GM23338 (cell line): ENCODE results near the gene KCNIP1. TPM values are rescaled to one million over a fixed set of nuclear protein-coding genes. Genes with fewer than 3 reads are reported as not detected.

Source experiments
- ATAC-seq: fragments of 200-7000 bp; cut with Tn5 transposase; 3 replicates; pipeline ENCODE4 v1.9.1; 2020
- DNase-seq: peaks from one replicate; pipeline ENCODE4 v3.0.0-alpha.2; 2015; ENCODE audit warnings: low spot score
- H2AFZ ChIP-seq: fragments of 200-600 bp; sonication (generic); 2 replicates; pipeline ENCODE4 v1.8.0; 2016; ENCODE audit warnings: antibody characterized with exemption, mild to moderate bottlenecking, moderate library complexity
- H3F3A ChIP-seq: fragments of 200-600 bp; sonication (generic); replicated peaks from 2 replicates; pipeline ENCODE4 v1.8.0; 2017; ENCODE audit warnings: antibody characterized with exemption, mixed run types, low read depth
- H3K27ac ChIP-seq: fragments of 200-600 bp; sonication (generic); 2 replicates; pipeline ENCODE4 v1.6.1; 2016; ENCODE audit warnings: low read depth
- H3K27me3 ChIP-seq: fragments of 200-600 bp; sonication (generic); 2 replicates; pipeline ENCODE4 v1.8.0; 2016; ENCODE audit warnings: mild to moderate bottlenecking, mixed run types, moderate library complexity; ENCODE audit not compliant: insufficient read depth
- H3K36me3 ChIP-seq: fragments of 200-600 bp; sonication (generic); 2 replicates; pipeline ENCODE4 v1.8.0; 2016; ENCODE audit warnings: mild to moderate bottlenecking; ENCODE audit not compliant: insufficient read depth
- H3K4me1 ChIP-seq: fragments of 200-600 bp; sonication (generic); 2 replicates; pipeline ENCODE4 v1.8.0; 2016; ENCODE audit warnings: mild to moderate bottlenecking, moderate library complexity; ENCODE audit not compliant: insufficient read depth
- H3K4me2 ChIP-seq: fragments of 200-600 bp; sonication (generic); 2 replicates; pipeline ENCODE4 v1.7.1; 2017; ENCODE audit warnings: mixed run types
- H3K4me3 ChIP-seq: fragments of 200-600 bp; sonication (generic); 2 replicates; pipeline ENCODE4 v1.6.1; 2016; ENCODE audit warnings: mixed run types
- H3K79me2 ChIP-seq: fragments of 200-600 bp; sonication (generic); replicated peaks from 2 replicates; pipeline ENCODE4 v1.8.0; 2017; ENCODE audit warnings: mild to moderate bottlenecking; ENCODE audit not compliant: insufficient read depth
- H3K9me2 ChIP-seq: fragments of 200-600 bp; sonication (generic); 2 replicates; pipeline ENCODE4 v1.8.0; 2017; ENCODE audit not compliant: insufficient read depth
- H4K20me1 ChIP-seq: fragments of 200-600 bp; sonication (generic); replicated peaks from 2 replicates; pipeline ENCODE4 v1.8.0; 2017; ENCODE audit warnings: mild to moderate bottlenecking; ENCODE audit not compliant: insufficient read depth
- H3K27ac Mint-ChIP-seq: 2 replicates; pipeline ENCODE4 v1.8.0; 2020; ENCODE audit warnings: inconsistent platforms, mild to moderate bottlenecking, moderate library complexity, mixed read lengths
- H3K27me3 Mint-ChIP-seq: 3 replicates; pipeline ENCODE4 v1.8.0; 2022; ENCODE audit warnings: low read depth, mild to moderate bottlenecking, moderate library complexity, mixed read lengths, inconsistent platforms; ENCODE audit not compliant: insufficient read depth, poor library complexity
- H3K36me3 Mint-ChIP-seq: 3 replicates; pipeline ENCODE4 v1.8.0; 2021; ENCODE audit warnings: low read depth, mild to moderate bottlenecking, inconsistent platforms, moderate library complexity, mixed read lengths
- H3K4me1 Mint-ChIP-seq: 3 replicates; pipeline ENCODE4 v1.8.0; 2020; ENCODE audit warnings: mild to moderate bottlenecking, inconsistent platforms, mixed read lengths
- H3K4me3 Mint-ChIP-seq: 3 replicates; pipeline ENCODE4 v1.8.0; 2021; ENCODE audit warnings: moderate library complexity, mild to moderate bottlenecking, inconsistent platforms, mixed read lengths
- H3K9me3 Mint-ChIP-seq: 3 replicates; pipeline ENCODE4 v1.8.0; 2020; ENCODE audit warnings: moderate library complexity, mild to moderate bottlenecking, inconsistent platforms, mixed read lengths
- CREB1 ChIP-seq: fragments of 250-450 bp; sonication (Bioruptor Pico); IDR thresholded peaks from 2 replicates; pipeline ENCODE4 v1.5.0; 2020; ENCODE audit warnings: low read depth, mild to moderate bottlenecking, moderate library complexity
- EZH2 ChIP-seq: fragments of 200-600 bp; sonication (generic); IDR thresholded peaks from one replicate; pipeline ENCODE4 v1.8.0; 2017; ENCODE audit warnings: antibody characterized with exemption, mild to moderate bottlenecking, low read depth; ENCODE audit not compliant: unreplicated experiment
- EZH2phosphoT487 ChIP-seq: fragments of 200-600 bp; sonication (generic); IDR thresholded peaks from one replicate; pipeline ENCODE4 v1.8.1; 2018; ENCODE audit warnings: antibody characterized with exemption; ENCODE audit not compliant: unreplicated experiment
- JUNB ChIP-seq: IDR thresholded peaks from one replicate; pipeline ENCODE4 v1.6.1; 2016; ENCODE audit warnings: antibody characterized with exemption; ENCODE audit not compliant: unreplicated experiment
- NANOG ChIP-seq: IDR thresholded peaks from 2 replicates; pipeline ENCODE4 v1.6.1; 2016; ENCODE audit warnings: antibody characterized with exemption, borderline replicate concordance
- POLR2AphosphoS5 ChIP-seq: IDR thresholded peaks from 2 replicates; pipeline ENCODE4 v1.6.1; 2016; ENCODE audit warnings: antibody characterized with exemption, low read depth
- STAT1 ChIP-seq: IDR thresholded peaks from one replicate; pipeline ENCODE4 v1.6.1; 2016; ENCODE audit warnings: antibody characterized with exemption; ENCODE audit not compliant: unreplicated experiment
- ZNF114 ChIP-seq: fragments of 250-450 bp; sonication (Bioruptor Pico); IDR thresholded peaks from 2 replicates; pipeline ENCODE4 v1.5.0; 2020; ENCODE audit warnings: mild to moderate bottlenecking, moderate library complexity
- ZNF331 ChIP-seq: fragments of 250-450 bp; sonication (Bioruptor Pico); IDR thresholded peaks from 2 replicates; pipeline ENCODE4 v1.5.0; 2020; ENCODE audit warnings: low read depth, mild to moderate bottlenecking, moderate library complexity
- polyA plus RNA-seq: library from polyadenylated mRNA; unstranded; fragments of >200 nt; fragmentation: Nextera tagmentation; extraction: Ambion mirVana; gene quantifications from 2 replicates; pipeline ENCODE4 v1.2.1, GENCODE V29; 2016
- total RNA-seq: library from RNA; depleted of rRNA; stranded (reverse); fragments of >200 nt; shearing (Covaris generic); gene quantifications from 2 replicates; pipeline ENCODE4 v1.2.3, GENCODE V29; 2014
- TF ChIP-seq, protein P1 (sequence below): IDR thresholded peaks from 2 replicates; pipeline ENCODE4 v1.6.1; 2016; ENCODE audit warnings: antibody characterized with exemption
- TF ChIP-seq, protein P2 (sequence below): fragments of 250-450 bp; sonication (Bioruptor Pico); IDR thresholded peaks from 2 replicates; pipeline ENCODE4 v1.5.0; 2020; ENCODE audit warnings: mild to moderate bottlenecking, moderate library complexity
- TF ChIP-seq, protein P3 (sequence below), 2 experiments: fragments of 200-600 bp in 1 of 2; sonication (generic) in 1 of 2; conservative IDR thresholded peaks; 2 replicates each; pipeline versions ENCODE4 v1.5.1 to v1.6.1; 2016 to 2017; ENCODE audit warnings: antibody characterized with exemption in 2 of 2, low read depth in 2 of 2, mild to moderate bottlenecking in 2 of 2, moderate library complexity in 1 of 2
- TF ChIP-seq, protein P4 (sequence below): IDR thresholded peaks from one replicate; pipeline ENCODE4 v1.6.1; 2018; ENCODE audit warnings: antibody characterized with exemption; ENCODE audit not compliant: unreplicated experiment

KCNIP1 gene
- total and polyA plus RNA-seq, 2 experiments from 2014 or later = 0.31 to 0.87 TPM

DNA sequence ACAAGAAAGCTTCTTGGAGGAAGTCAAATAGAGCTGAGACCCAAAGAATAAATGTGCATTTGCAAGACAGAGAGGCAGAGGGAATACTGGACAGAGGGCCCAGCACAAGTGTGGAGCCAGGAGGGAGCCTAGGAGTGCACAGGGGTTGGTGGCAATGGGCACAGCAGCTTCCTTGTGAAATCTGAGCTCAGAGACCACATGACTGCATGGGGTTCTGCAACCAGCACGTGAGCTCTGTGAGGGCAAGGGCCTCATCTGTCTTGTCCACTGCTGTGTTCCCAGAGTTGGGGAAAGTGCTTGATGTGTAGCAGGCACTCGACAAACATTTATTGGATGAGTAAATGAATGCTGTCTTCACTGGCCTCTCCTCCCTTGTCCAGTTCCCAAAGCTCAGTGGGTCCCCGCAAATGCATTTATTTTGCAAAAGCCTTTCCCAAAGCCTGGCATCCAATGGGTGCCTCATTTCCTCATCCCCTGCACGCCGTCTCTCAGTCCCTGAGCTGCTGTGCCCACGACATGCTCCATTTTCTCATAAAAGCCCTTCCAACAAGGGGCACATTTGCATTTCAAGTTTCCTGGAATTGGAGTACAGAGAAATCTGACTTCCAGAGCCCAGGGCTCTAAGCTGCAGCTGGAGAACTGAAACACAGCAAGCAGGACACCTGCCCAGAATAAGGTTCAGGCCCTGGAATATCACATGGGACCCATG lies 58.5 kb downstream of the KCNIP1 start:
- Histone ChIP-seq H3F3A (no peaks in the 10 kb centered on the region), H4K20me1 (no peaks in the 10 kb centered on the region), H2AFZ (no peak overlapping the region), H3K27me3 (no peaks in the 10 kb centered on the region), H3K4me2 (no peak overlapping the region), H3K4me1 (no peaks in the 10 kb centered on the region), H3K79me2 (no peaks in the 10 kb centered on the region), H3K36me3 (no peaks in the 10 kb centered on the region), H3K4me3 (no peak overlapping the region), H3K9me2 (0 out of 2 replicates have a peak, but pooled peaks cover 3% of the 10 kb centered on the region), H3K27ac (no peak overlapping the region)
- Mint-ChIP-seq H3K4me3 (no peak overlapping the region), H3K9me3 (no peaks in the 10 kb centered on the region), H3K36me3 (no peaks in the 10 kb centered on the region), H3K27me3 (peaks cover 13% of the 10 kb centered on the region), H3K4me1 (peaks cover 12% of the 10 kb centered on the region), H3K27ac (no peak overlapping the region)
- DNase-seq (no peak), ATAC-seq (peak; percentile 75)
- no peak for TF ChIP-seq STAT1
- no peak for TF ChIP-seq CREB1 (CRISPR knock-in tag)
- no peak for TF ChIP-seq EZH2
- TF ChIP-seq, protein P1, sequence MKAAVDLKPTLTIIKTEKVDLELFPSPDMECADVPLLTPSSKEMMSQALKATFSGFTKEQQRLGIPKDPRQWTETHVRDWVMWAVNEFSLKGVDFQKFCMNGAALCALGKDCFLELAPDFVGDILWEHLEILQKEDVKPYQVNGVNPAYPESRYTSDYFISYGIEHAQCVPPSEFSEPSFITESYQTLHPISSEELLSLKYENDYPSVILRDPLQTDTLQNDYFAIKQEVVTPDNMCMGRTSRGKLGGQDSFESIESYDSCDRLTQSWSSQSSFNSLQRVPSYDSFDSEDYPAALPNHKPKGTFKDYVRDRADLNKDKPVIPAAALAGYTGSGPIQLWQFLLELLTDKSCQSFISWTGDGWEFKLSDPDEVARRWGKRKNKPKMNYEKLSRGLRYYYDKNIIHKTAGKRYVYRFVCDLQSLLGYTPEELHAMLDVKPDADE = no peak
- TF ChIP-seq EZH2phosphoT487 = no peak
- TF ChIP-seq, protein P2, sequence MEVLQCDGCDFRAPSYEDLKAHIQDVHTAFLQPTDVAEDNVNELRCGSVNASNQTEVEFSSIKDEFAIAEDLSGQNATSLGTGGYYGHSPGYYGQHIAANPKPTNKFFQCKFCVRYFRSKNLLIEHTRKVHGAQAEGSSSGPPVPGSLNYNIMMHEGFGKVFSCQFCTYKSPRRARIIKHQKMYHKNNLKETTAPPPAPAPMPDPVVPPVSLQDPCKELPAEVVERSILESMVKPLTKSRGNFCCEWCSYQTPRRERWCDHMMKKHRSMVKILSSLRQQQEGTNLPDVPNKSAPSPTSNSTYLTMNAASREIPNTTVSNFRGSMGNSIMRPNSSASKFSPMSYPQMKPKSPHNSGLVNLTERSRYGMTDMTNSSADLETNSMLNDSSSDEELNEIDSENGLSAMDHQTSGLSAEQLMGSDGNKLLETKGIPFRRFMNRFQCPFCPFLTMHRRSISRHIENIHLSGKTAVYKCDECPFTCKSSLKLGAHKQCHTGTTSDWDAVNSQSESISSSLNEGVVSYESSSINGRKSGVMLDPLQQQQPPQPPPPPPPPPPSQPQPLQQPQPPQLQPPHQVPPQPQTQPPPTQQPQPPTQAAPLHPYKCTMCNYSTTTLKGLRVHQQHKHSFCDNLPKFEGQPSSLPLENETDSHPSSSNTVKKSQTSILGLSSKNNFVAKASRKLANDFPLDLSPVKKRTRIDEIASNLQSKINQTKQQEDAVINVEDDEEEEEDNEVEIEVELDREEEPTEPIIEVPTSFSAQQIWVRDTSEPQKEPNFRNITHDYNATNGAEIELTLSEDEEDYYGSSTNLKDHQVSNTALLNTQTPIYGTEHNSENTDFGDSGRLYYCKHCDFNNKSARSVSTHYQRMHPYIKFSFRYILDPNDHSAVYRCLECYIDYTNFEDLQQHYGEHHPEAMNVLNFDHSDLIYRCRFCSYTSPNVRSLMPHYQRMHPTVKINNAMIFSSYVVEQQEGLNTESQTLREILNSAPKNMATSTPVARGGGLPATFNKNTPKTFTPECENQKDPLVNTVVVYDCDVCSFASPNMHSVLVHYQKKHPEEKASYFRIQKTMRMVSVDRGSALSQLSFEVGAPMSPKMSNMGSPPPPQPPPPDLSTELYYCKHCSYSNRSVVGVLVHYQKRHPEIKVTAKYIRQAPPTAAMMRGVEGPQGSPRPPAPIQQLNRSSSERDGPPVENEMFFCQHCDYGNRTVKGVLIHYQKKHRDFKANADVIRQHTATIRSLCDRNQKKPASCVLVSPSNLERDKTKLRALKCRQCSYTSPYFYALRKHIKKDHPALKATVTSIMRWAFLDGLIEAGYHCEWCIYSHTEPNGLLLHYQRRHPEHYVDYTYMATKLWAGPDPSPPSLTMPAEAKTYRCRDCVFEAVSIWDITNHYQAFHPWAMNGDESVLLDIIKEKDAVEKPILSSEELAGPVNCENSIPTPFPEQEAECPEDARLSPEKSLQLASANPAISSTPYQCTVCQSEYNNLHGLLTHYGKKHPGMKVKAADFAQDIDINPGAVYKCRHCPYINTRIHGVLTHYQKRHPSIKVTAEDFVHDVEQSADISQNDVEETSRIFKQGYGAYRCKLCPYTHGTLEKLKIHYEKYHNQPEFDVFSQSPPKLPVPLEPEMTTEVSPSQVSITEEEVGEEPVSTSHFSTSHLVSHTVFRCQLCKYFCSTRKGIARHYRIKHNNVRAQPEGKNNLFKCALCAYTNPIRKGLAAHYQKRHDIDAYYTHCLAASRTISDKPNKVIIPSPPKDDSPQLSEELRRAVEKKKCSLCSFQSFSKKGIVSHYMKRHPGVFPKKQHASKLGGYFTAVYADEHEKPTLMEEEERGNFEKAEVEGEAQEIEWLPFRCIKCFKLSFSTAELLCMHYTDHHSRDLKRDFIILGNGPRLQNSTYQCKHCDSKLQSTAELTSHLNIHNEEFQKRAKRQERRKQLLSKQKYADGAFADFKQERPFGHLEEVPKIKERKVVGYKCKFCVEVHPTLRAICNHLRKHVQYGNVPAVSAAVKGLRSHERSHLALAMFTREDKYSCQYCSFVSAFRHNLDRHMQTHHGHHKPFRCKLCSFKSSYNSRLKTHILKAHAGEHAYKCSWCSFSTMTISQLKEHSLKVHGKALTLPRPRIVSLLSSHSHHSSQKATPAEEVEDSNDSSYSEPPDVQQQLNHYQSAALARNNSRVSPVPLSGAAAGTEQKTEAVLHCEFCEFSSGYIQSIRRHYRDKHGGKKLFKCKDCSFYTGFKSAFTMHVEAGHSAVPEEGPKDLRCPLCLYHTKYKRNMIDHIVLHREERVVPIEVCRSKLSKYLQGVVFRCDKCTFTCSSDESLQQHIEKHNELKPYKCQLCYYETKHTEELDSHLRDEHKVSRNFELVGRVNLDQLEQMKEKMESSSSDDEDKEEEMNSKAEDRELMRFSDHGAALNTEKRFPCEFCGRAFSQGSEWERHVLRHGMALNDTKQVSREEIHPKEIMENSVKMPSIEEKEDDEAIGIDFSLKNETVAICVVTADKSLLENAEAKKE (CRISPR knock-in tag) = no peak
- TF ChIP-seq ZNF114 (CRISPR knock-in tag) = no peak
- no peak for TF ChIP-seq ZNF331 (CRISPR knock-in tag)
- TF ChIP-seq, protein P3, sequence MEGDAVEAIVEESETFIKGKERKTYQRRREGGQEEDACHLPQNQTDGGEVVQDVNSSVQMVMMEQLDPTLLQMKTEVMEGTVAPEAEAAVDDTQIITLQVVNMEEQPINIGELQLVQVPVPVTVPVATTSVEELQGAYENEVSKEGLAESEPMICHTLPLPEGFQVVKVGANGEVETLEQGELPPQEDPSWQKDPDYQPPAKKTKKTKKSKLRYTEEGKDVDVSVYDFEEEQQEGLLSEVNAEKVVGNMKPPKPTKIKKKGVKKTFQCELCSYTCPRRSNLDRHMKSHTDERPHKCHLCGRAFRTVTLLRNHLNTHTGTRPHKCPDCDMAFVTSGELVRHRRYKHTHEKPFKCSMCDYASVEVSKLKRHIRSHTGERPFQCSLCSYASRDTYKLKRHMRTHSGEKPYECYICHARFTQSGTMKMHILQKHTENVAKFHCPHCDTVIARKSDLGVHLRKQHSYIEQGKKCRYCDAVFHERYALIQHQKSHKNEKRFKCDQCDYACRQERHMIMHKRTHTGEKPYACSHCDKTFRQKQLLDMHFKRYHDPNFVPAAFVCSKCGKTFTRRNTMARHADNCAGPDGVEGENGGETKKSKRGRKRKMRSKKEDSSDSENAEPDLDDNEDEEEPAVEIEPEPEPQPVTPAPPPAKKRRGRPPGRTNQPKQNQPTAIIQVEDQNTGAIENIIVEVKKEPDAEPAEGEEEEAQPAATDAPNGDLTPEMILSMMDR (conservative IDR thresholded peaks at IDR 0.05; ENCODE audit: low read depth in 2 of 2) = no peak
- TF ChIP-seq, protein P4, sequence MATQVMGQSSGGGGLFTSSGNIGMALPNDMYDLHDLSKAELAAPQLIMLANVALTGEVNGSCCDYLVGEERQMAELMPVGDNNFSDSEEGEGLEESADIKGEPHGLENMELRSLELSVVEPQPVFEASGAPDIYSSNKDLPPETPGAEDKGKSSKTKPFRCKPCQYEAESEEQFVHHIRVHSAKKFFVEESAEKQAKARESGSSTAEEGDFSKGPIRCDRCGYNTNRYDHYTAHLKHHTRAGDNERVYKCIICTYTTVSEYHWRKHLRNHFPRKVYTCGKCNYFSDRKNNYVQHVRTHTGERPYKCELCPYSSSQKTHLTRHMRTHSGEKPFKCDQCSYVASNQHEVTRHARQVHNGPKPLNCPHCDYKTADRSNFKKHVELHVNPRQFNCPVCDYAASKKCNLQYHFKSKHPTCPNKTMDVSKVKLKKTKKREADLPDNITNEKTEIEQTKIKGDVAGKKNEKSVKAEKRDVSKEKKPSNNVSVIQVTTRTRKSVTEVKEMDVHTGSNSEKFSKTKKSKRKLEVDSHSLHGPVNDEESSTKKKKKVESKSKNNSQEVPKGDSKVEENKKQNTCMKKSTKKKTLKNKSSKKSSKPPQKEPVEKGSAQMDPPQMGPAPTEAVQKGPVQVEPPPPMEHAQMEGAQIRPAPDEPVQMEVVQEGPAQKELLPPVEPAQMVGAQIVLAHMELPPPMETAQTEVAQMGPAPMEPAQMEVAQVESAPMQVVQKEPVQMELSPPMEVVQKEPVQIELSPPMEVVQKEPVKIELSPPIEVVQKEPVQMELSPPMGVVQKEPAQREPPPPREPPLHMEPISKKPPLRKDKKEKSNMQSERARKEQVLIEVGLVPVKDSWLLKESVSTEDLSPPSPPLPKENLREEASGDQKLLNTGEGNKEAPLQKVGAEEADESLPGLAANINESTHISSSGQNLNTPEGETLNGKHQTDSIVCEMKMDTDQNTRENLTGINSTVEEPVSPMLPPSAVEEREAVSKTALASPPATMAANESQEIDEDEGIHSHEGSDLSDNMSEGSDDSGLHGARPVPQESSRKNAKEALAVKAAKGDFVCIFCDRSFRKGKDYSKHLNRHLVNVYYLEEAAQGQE = no peak
- no peak for TF ChIP-seq POLR2AphosphoS5
- TF ChIP-seq NANOG = no peak
- TF ChIP-seq JUNB = no peak
